SIG-M5 treated with dmso at 0.1 percent for 504 hours (cell line): Measurements from ENCODE around the gene SIPA1L2.

ENCODE experiments used
- DNase-seq: peaks from one replicate; lab custom pipeline; 2025; ENCODE audit not compliant: unreplicated experiment; lab: John Stamatoyannopoulos, UW

Gene SIPA1L2

GRCh38 chr1:232650418-232650817 lies 20.5 kb upstream of the SIPA1L2 start:
- no peak for DNase-seq

GRCh38 chr1:232648316-232648715 lies 18.4 kb upstream of the SIPA1L2 start:
- no peak for DNase-seq

GRCh38 chr1:232644209-232644608 lies 14.3 kb upstream of the SIPA1L2 start:
- DNase-seq: no peak

- no peak for DNase-seq
Observed at GRCh38 chr1:232643251-232643650, 13.3 kb upstream of the SIPA1L2 start.

- no peak for DNase-seq
Observed at GRCh38 chr1:232641507-232641906, 11.6 kb upstream of the SIPA1L2 start.

GRCh38 chr1:232636799-232637198 lies 6.9 kb upstream of the SIPA1L2 start:
- no peak for DNase-seq

GRCh38 chr1:232635778-232636356 lies 5.9 kb upstream of the SIPA1L2 start:
- DNase-seq: peak; percentile 75

- DNase-seq: no peak
Observed at GRCh38 chr1:232635279-232635678, 5.3 kb upstream of the SIPA1L2 start.

- DNase-seq: peak; percentile 10
Observed at GRCh38 chr1:232634096-232634495, 4.2 kb upstream of the SIPA1L2 start.

GRCh38 chr1:232630894-232631195 lies 912 bp upstream of the SIPA1L2 start:
- DNase-seq: no peak

- DNase-seq: no peak
Observed at GRCh38 chr1:232629250-232630046, 485 bp downstream of the SIPA1L2 start.

GRCh38 chr1:232628335-232629249 lies 1.3 kb downstream of the SIPA1L2 start:
- peak; percentile 67 for DNase-seq

- peak; percentile 40 for DNase-seq
Observed at GRCh38 chr1:232627645-232628334, 2.1 kb downstream of the SIPA1L2 start.

GRCh38 chr1:232627171-232627570 lies 2.8 kb downstream of the SIPA1L2 start:
- no peak for DNase-seq

- DNase-seq: no peak
Observed at GRCh38 chr1:232626452-232626851, 3.5 kb downstream of the SIPA1L2 start.

- no peak for DNase-seq
Observed at GRCh38 chr1:232625319-232625868, 4.5 kb downstream of the SIPA1L2 start.

GRCh38 chr1:232624546-232625281 lies 5.2 kb downstream of the SIPA1L2 start:
- DNase-seq: no peak

- DNase-seq: no peak
Observed at GRCh38 chr1:232622981-232623380, 7.0 kb downstream of the SIPA1L2 start.

- no peak for DNase-seq
Observed at GRCh38 chr1:232622378-232622777, 7.6 kb downstream of the SIPA1L2 start.

- DNase-seq: peak; percentile 31
Observed at GRCh38 chr1:232621050-232621449, 8.9 kb downstream of the SIPA1L2 start.
